Liver (tissue), 3 donors: Measurements from ENCODE around the gene YWHAE.

Experiments
- FOXA1 ChIP-seq: IDR thresholded peaks from 2 replicates; pipeline ENCODE4 v1.6.1; 2016; ENCODE audit warnings: antibody characterized with exemption
- GABPA ChIP-seq, 2 donors: IDR thresholded peaks in 1 of 2; conservative IDR thresholded peaks in 1 of 2; 2 replicates each; pipeline ENCODE4 v1.6.1; 2016; ENCODE audit warnings: antibody characterized with exemption in 2 of 2, mild to moderate bottlenecking in 1 of 2, moderate library complexity in 1 of 2
- HNF4A ChIP-seq, 2 donors: conservative IDR thresholded peaks; 2 replicates each; pipeline ENCODE4 v1.6.1; 2016; ENCODE audit warnings: antibody characterized with exemption in 2 of 2, mild to moderate bottlenecking in 2 of 2
- JUND ChIP-seq, 2 donors: IDR thresholded peaks; 2 replicates each; pipeline ENCODE4 v1.6.1; 2016; ENCODE audit warnings: antibody characterized with exemption in 2 of 2
- RAD21 ChIP-seq, 2 donors: IDR thresholded peaks; 2 replicates each; pipeline ENCODE4 v1.6.1; 2016; ENCODE audit warnings: antibody characterized with exemption in 2 of 2, mild to moderate bottlenecking in 2 of 2
- REST ChIP-seq: IDR thresholded peaks from 2 replicates; pipeline ENCODE4 v1.6.1; 2016; ENCODE audit warnings: antibody characterized with exemption, mild to moderate bottlenecking
- RXRA ChIP-seq, 2 donors: IDR thresholded peaks; 2 replicates each; pipeline ENCODE4 v1.6.1; 2017 to 2018; ENCODE audit warnings: antibody characterized with exemption in 2 of 2, mild to moderate bottlenecking in 1 of 2
- TAF1 ChIP-seq: conservative IDR thresholded peaks from 2 replicates; pipeline ENCODE4 v1.6.1; 2016; ENCODE audit warnings: antibody characterized with exemption, mild to moderate bottlenecking
- YY1 ChIP-seq: IDR thresholded peaks from 2 replicates; pipeline ENCODE4 v1.6.1; 2016; ENCODE audit warnings: antibody characterized with exemption, mild to moderate bottlenecking
- TF ChIP-seq, protein P1 (sequence below): IDR thresholded peaks from 2 replicates; pipeline ENCODE4 v1.6.1; 2016; ENCODE audit warnings: antibody characterized with exemption
- TF ChIP-seq, protein P2 (sequence below): fragments of 150-350 bp; IDR thresholded peaks from 2 replicates; pipeline ENCODE4 v1.5.1; 2017; ENCODE audit warnings: improper control_type of control experiment, low read depth, low read length; ENCODE audit not compliant: missing input control
- TF ChIP-seq, protein P3 (sequence below): IDR thresholded peaks from 2 replicates; pipeline ENCODE4 v1.6.1; 2016; ENCODE audit warnings: antibody characterized with exemption
- TF ChIP-seq, protein P4 (sequence below): IDR thresholded peaks from 2 replicates; pipeline ENCODE4 v1.6.1; 2016; ENCODE audit warnings: antibody characterized with exemption
- donor health status: healthy.
- donor health status: healthy.

DNA sequence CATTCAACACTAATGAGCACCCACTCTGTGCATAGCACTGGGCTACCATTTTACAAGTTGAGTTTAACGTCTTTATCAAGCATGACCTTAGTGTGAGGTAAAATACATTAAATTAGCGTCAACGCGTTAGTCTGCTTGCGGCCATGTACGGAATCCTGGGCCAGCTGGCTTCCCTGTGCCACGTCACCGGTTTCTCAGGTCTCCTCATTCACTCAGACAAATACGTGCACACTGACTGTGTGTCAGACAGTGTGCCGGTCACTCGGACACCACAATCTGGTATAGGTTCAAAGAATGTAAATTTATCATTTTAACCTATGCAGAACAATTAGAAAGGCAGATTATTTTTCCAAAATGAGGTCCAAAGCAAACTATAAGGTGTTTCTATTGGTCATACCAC is 21.4 kb upstream of the YWHAE start:
- TF ChIP-seq, protein P1, sequence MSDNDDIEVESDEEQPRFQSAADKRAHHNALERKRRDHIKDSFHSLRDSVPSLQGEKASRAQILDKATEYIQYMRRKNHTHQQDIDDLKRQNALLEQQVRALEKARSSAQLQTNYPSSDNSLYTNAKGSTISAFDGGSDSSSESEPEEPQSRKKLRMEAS: no peak
- TF ChIP-seq, protein P2, sequence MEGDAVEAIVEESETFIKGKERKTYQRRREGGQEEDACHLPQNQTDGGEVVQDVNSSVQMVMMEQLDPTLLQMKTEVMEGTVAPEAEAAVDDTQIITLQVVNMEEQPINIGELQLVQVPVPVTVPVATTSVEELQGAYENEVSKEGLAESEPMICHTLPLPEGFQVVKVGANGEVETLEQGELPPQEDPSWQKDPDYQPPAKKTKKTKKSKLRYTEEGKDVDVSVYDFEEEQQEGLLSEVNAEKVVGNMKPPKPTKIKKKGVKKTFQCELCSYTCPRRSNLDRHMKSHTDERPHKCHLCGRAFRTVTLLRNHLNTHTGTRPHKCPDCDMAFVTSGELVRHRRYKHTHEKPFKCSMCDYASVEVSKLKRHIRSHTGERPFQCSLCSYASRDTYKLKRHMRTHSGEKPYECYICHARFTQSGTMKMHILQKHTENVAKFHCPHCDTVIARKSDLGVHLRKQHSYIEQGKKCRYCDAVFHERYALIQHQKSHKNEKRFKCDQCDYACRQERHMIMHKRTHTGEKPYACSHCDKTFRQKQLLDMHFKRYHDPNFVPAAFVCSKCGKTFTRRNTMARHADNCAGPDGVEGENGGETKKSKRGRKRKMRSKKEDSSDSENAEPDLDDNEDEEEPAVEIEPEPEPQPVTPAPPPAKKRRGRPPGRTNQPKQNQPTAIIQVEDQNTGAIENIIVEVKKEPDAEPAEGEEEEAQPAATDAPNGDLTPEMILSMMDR: no peak
- no peak for TF ChIP-seq YY1
- no peak for TF ChIP-seq JUND (IDR thresholded peaks at IDR 0.05)
- no peak for TF ChIP-seq RXRA (IDR thresholded peaks at IDR 0.05)
- TF ChIP-seq RAD21 (IDR thresholded peaks at IDR 0.05): no peak
- no peak for TF ChIP-seq HNF4A (conservative IDR thresholded peaks at IDR 0.05)
- no peak for TF ChIP-seq REST
- TF ChIP-seq FOXA1: no peak
- TF ChIP-seq GABPA (IDR thresholded peaks at IDR 0.05 in 1 of 2, conservative IDR thresholded peaks at IDR 0.05 in 1 of 2): no peak
- TF ChIP-seq TAF1: no peak
- TF ChIP-seq, protein P3, sequence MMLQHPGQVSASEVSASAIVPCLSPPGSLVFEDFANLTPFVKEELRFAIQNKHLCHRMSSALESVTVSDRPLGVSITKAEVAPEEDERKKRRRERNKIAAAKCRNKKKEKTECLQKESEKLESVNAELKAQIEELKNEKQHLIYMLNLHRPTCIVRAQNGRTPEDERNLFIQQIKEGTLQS: no peak
- TF ChIP-seq, protein P4, sequence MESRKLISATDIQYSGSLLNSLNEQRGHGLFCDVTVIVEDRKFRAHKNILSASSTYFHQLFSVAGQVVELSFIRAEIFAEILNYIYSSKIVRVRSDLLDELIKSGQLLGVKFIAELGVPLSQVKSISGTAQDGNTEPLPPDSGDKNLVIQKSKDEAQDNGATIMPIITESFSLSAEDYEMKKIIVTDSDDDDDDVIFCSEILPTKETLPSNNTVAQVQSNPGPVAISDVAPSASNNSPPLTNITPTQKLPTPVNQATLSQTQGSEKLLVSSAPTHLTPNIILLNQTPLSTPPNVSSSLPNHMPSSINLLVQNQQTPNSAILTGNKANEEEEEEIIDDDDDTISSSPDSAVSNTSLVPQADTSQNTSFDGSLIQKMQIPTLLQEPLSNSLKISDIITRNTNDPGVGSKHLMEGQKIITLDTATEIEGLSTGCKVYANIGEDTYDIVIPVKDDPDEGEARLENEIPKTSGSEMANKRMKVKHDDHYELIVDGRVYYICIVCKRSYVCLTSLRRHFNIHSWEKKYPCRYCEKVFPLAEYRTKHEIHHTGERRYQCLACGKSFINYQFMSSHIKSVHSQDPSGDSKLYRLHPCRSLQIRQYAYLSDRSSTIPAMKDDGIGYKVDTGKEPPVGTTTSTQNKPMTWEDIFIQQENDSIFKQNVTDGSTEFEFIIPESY: no peak
